HepG2 (cell line): ENCODE data around the gene PPEF2. TPM values are rescaled to one million over a fixed set of nuclear protein-coding genes. Genes with fewer than 3 reads are reported as not detected.

Experiments
- SNAI1 ChIP-seq: sonication (generic); formaldehyde crosslinking; IDR thresholded peaks from 2 replicates; pipeline ENCODE4 v1.5.0; 2020; ENCODE audit warnings: mild to moderate bottlenecking, missing genetic modification reagents, borderline replicate concordance
- ZKSCAN5 ChIP-seq: sonication (generic); formaldehyde crosslinking; IDR thresholded peaks from 2 replicates; pipeline ENCODE4 v1.5.1; 2020; ENCODE audit warnings: mild to moderate bottlenecking, missing genetic modification reagents
- ZNF263 ChIP-seq: sonication (generic); formaldehyde crosslinking; IDR thresholded peaks from 2 replicates; pipeline ENCODE4 v1.4.0; 2020; ENCODE audit warnings: missing genetic modification reagents
- polyA plus RNA-seq, 8 experiments: library from polyadenylated mRNA; depleted of rRNA in 3 of 8; stranded (reverse) in 7 of 8; unstranded in 1 of 8; fragments of >200 nt; fragmentation: Illumina TruSeq in 4 of 8; extraction: Trizol in 4 of 8; gene quantifications; 2 replicates each; pipeline versions ENCODE4 v1.2.1 to v1.2.3, GENCODE V29; 2011 to 2016; ENCODE audit warnings: low read depth in 4 of 8, missing spikeins in 1 of 8, mixed read lengths in 1 of 8; ENCODE audit not compliant: insufficient read depth in 1 of 8
- total RNA-seq, 5 experiments: library from RNA; depleted of rRNA; stranded (reverse); fragments of >200 nt; fragmentation: Illumina TruSeq; extraction: Trizol; gene quantifications; 2 replicates each; pipeline ENCODE4 v1.2.3, GENCODE V29; 2016; ENCODE audit warnings: low read depth in 1 of 5
- TF ChIP-seq, protein P1 (sequence below): IDR thresholded peaks from 2 replicates; pipeline ENCODE4 v1.6.1; 2016; ENCODE audit warnings: low read depth, missing genetic modification reagents, missing compliant biosample characterization
- TF ChIP-seq, protein P2 (sequence below): sonication (generic); formaldehyde crosslinking; IDR thresholded peaks from 2 replicates; pipeline ENCODE4 v1.5.1; 2020; ENCODE audit warnings: missing genetic modification reagents, mild to moderate bottlenecking, borderline replicate concordance
- TF ChIP-seq, protein P3 (sequence below): sonication (generic); formaldehyde crosslinking; IDR thresholded peaks from 2 replicates; pipeline ENCODE4 v1.4.0; 2020; ENCODE audit warnings: missing genetic modification reagents; ENCODE audit errors: not compliant biosample characterization

The PPEF2 gene
- total and polyA plus RNA-seq, 2 of the 13 experiments (the other 11 are each of a cell fraction or from before 2014, with no cell fraction given) = 0.01 TPM; not detected in 1

DNA sequence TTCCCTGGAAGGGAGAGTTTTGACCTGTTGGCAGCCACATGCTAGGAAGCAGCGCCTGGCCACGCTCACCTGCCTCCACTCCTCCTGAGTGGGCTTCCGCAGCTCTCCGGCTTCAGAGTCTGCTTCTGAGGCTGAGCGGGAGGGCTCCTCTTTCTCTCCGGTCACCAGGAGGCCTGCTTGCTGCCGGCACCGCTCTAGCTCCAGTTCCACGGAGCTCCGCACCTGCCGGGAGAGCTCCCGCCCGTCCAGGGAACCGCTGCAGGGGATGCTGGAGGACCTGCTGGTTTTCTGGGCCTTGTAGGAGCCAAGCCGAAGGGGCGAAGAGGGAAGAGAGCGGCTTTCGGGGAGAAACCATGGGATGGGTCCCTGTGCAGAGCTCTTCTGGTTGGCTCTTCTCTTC is 26.0 kb downstream of the PPEF2 start (continued):
- TF ChIP-seq ZNF263 (no peak), SNAI1 (CRISPR knock-in tag) (no peak), ZKSCAN5 (no peak)
- TF ChIP-seq, protein P1, sequence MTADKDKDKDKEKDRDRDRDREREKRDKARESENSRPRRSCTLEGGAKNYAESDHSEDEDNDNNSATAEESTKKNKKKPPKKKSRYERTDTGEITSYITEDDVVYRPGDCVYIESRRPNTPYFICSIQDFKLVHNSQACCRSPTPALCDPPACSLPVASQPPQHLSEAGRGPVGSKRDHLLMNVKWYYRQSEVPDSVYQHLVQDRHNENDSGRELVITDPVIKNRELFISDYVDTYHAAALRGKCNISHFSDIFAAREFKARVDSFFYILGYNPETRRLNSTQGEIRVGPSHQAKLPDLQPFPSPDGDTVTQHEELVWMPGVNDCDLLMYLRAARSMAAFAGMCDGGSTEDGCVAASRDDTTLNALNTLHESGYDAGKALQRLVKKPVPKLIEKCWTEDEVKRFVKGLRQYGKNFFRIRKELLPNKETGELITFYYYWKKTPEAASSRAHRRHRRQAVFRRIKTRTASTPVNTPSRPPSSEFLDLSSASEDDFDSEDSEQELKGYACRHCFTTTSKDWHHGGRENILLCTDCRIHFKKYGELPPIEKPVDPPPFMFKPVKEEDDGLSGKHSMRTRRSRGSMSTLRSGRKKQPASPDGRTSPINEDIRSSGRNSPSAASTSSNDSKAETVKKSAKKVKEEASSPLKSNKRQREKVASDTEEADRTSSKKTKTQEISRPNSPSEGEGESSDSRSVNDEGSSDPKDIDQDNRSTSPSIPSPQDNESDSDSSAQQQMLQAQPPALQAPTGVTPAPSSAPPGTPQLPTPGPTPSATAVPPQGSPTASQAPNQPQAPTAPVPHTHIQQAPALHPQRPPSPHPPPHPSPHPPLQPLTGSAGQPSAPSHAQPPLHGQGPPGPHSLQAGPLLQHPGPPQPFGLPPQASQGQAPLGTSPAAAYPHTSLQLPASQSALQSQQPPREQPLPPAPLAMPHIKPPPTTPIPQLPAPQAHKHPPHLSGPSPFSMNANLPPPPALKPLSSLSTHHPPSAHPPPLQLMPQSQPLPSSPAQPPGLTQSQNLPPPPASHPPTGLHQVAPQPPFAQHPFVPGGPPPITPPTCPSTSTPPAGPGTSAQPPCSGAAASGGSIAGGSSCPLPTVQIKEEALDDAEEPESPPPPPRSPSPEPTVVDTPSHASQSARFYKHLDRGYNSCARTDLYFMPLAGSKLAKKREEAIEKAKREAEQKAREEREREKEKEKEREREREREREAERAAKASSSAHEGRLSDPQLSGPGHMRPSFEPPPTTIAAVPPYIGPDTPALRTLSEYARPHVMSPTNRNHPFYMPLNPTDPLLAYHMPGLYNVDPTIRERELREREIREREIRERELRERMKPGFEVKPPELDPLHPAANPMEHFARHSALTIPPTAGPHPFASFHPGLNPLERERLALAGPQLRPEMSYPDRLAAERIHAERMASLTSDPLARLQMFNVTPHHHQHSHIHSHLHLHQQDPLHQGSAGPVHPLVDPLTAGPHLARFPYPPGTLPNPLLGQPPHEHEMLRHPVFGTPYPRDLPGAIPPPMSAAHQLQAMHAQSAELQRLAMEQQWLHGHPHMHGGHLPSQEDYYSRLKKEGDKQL (CRISPR knock-in tag) = no peak
- TF ChIP-seq, protein P2, sequence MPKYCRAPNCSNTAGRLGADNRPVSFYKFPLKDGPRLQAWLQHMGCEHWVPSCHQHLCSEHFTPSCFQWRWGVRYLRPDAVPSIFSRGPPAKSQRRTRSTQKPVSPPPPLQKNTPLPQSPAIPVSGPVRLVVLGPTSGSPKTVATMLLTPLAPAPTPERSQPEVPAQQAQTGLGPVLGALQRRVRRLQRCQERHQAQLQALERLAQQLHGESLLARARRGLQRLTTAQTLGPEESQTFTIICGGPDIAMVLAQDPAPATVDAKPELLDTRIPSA (CRISPR knock-in tag) = no peak
- TF ChIP-seq, protein P3, sequence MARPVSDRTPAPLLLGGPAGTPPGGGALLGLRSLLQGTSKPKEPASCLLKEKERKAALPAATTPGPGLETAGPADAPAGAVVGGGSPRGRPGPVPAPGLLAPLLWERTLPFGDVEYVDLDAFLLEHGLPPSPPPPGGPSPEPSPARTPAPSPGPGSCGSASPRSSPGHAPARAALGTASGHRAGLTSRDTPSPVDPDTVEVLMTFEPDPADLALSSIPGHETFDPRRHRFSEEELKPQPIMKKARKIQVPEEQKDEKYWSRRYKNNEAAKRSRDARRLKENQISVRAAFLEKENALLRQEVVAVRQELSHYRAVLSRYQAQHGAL (CRISPR knock-in tag) = no peak
